GM12878 (cell line): ENCODE results near the gene TOR1AIP1. TPM values are rescaled to one million over a fixed set of nuclear protein-coding genes. Genes with fewer than 3 reads are reported as not detected.

ENCODE experiments used
- BACH1 ChIP-seq: fragments of 450-650 bp; IDR thresholded peaks from 2 replicates; pipeline ENCODE4 v1.6.1; 2017; ENCODE audit warnings: mild to moderate bottlenecking, borderline replicate concordance
- BRCA1 ChIP-seq: IDR thresholded peaks from 2 replicates; pipeline ENCODE4 v1.6.1; 2011; ENCODE audit warnings: low read depth, low read length, improper control_type of control experiment
- CUX1 ChIP-seq: IDR thresholded peaks from 2 replicates; pipeline ENCODE4 v1.6.1; 2012; ENCODE audit warnings: improper control_type of control experiment, low read depth, low read length; ENCODE audit not compliant: insufficient replicate concordance
- EP300 ChIP-seq, 2 experiments: fragments of 150-350 bp in 1 of 2; IDR thresholded peaks; 2 replicates each; pipeline ENCODE4 v1.6.1; 2011 to 2012; ENCODE audit warnings: low read depth in 2 of 2, low read length in 2 of 2, borderline replicate concordance in 1 of 2, improper control_type of control experiment in 1 of 2, inconsistent platforms in 1 of 2; ENCODE audit not compliant: control insufficient read depth in 1 of 2
- FOXM1 ChIP-seq: IDR thresholded peaks from 2 replicates; pipeline ENCODE4 v1.6.1; 2012; ENCODE audit warnings: low read depth, mild to moderate bottlenecking, inconsistent platforms, low read length, moderate library complexity
- HDGF ChIP-seq: fragments of 450-650 bp; IDR thresholded peaks from 2 replicates; pipeline ENCODE4 v1.6.1; 2016; ENCODE audit warnings: antibody characterized with exemption
- KDM1A ChIP-seq: fragments of 200-600 bp; sonication (generic); IDR thresholded peaks from 2 replicates; pipeline ENCODE4 v1.6.1; 2016; ENCODE audit warnings: borderline replicate concordance
- MEF2A ChIP-seq: IDR thresholded peaks from 2 replicates; pipeline ENCODE4 v1.6.1; 2011; ENCODE audit warnings: low read depth, mild to moderate bottlenecking, low read length, moderate library complexity; ENCODE audit not compliant: insufficient read depth
- MTA2 ChIP-seq: fragments of 450-650 bp; IDR thresholded peaks from 2 replicates; pipeline ENCODE4 v1.6.1; 2016; ENCODE audit warnings: low read depth, mild to moderate bottlenecking, moderate library complexity
- MYC ChIP-seq: IDR thresholded peaks from 2 replicates; pipeline ENCODE4 v1.6.1; 2011; ENCODE audit warnings: mild to moderate bottlenecking, low read length, moderate library complexity, inconsistent platforms; ENCODE audit not compliant: insufficient read depth, insufficient replicate concordance, insufficient read length, severe bottlenecking
- NFYA ChIP-seq: IDR thresholded peaks from 2 replicates; pipeline ENCODE4 v1.6.1; 2011; ENCODE audit warnings: low read depth, mild to moderate bottlenecking, low read length, improper control_type of control experiment, borderline replicate concordance
- RAD21 ChIP-seq: IDR thresholded peaks from 2 replicates; pipeline ENCODE4 v1.6.1; 2011; ENCODE audit warnings: mild to moderate bottlenecking, low read depth, low read length, moderate library complexity; ENCODE audit not compliant: insufficient read depth
- SMAD1 ChIP-seq: fragments of 450-650 bp; IDR thresholded peaks from 2 replicates; pipeline ENCODE4 v1.6.1; 2018; ENCODE audit warnings: mild to moderate bottlenecking, low read depth; ENCODE audit not compliant: partially characterized antibody
- SMC3 ChIP-seq: IDR thresholded peaks from 2 replicates; pipeline ENCODE4 v1.6.1; 2011; ENCODE audit warnings: low read length, improper control_type of control experiment, borderline replicate concordance
- SRF ChIP-seq, 2 experiments: IDR thresholded peaks; 2 replicates each; pipeline ENCODE4 v1.6.1; 2011; ENCODE audit warnings: low read depth in 2 of 2, low read length in 2 of 2, mild to moderate bottlenecking in 1 of 2, moderate library complexity in 1 of 2
- TCF12 ChIP-seq: IDR thresholded peaks from 2 replicates; pipeline ENCODE4 v1.6.1; 2011; ENCODE audit warnings: low read depth, mild to moderate bottlenecking, low read length
- ZBTB11 ChIP-seq: fragments of 450-650 bp; formaldehyde crosslinking; IDR thresholded peaks from 2 replicates; pipeline ENCODE4 v1.5.0; 2022; ENCODE audit warnings: mild to moderate bottlenecking, missing genetic modification characterization
- ZNF24 ChIP-seq: fragments of 450-650 bp; IDR thresholded peaks from 2 replicates; pipeline ENCODE4 v1.6.1; 2017; ENCODE audit warnings: antibody characterized with exemption, mild to moderate bottlenecking
- polyA plus RNA-seq, 11 experiments: library from polyadenylated mRNA; depleted of rRNA in 4 of 11; unstranded in 6 of 11; stranded (reverse) in 5 of 11; fragments of >200 nt; fragmentation: Nextera tagmentation in 4 of 11; fragmentation: Illumina TruSeq in 1 of 11; extraction: Ambion mirVana in 4 of 11; extraction: Trizol in 1 of 11; gene quantifications; 1 replicate in 1 of 11; 2 replicates in 10 of 11; pipeline versions ENCODE4 v1.2.1 to v1.2.3, GENCODE V29; 2011 to 2016; ENCODE audit warnings: inconsistent platforms in 2 of 11, missing spikeins in 2 of 11, low read depth in 1 of 11
- total RNA-seq, 4 experiments: library from RNA; depleted of rRNA in 3 of 4; stranded (reverse); fragments of >200 nt in 3 of 4; fragmentation: Illumina TruSeq in 1 of 4; extraction: Trizol in 1 of 4; gene quantifications; 2 replicates each; pipeline versions ENCODE4 v1.2.1 to v1.2.3, GENCODE V29; 2013 to 2021

TOR1AIP1 gene
- total and polyA plus RNA-seq, 10 of the 15 experiments (the other 5 are each of a cell fraction or from before 2014, with no cell fraction given) = 14.8 to 36.0 (median 25.8) TPM

- TF ChIP-seq SMC3 (no peak), RAD21 (no peak), HDGF (peak; percentile 98), SMAD1 (no peak), MTA2 (no peak), EP300 (IDR thresholded peaks at IDR 0.05; ENCODE audit: borderline replicate concordance in 1 of 2, control insufficient read depth in 1 of 2, low read depth in 2 of 2, low read length in 2 of 2) (no peak), FOXM1 (no peak; the same call in 1 of the 2 replicates), MEF2A (no peak), CUX1 (no peak), TCF12 (no peak), ZNF24 (no peak), MYC (no peak), ZBTB11 (CRISPR knock-in tag) (no peak), KDM1A (no peak), BRCA1 (peak; percentile 91), BACH1 (peak; percentile 85), NFYA (no peak), SRF (IDR thresholded peaks at IDR 0.05; ENCODE audit: low read depth in 2 of 2, low read length in 2 of 2) (0 out of 4 replicates have a peak, but pooled peaks of 1 of the 2 experiments have one; percentile 15)
Measured at GRCh38 chr1:179954493-179955286, 72.6 kb downstream of the TOR1AIP1 start, which contains the start of gene CEP350 (continued).
